ENCODE results near the gene CMSS1.
A peak's percentile ranks its signal among the peaks of the same experiment; 100 is the strongest.

The CMSS1 gene

DNA sequence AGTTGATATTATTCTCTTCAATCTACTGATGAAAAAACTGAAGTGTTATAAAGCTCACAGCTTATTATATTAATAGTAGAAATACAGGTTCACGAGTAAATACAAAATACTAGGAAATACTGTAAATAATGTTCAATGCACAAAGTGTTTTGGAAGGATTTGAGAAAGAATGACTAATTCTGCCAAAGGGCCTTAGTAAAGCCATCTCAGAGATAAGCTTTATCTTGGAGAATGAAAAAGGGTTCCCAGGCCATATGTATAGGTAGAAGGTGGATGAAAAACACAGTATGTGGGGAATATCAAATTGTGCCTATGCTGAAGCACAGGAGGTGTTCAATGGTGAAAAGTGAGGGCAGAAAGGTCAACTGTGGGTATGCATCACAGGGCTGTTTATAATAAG is 123.5 kb downstream of the CMSS1 start:
- no peak for TF ChIP-seq POLR2A (IDR thresholded peaks at IDR 0.05; ENCODE audit: low read depth, low read length)
- FAIRE-seq (no peak), DNase-seq (ENCODE audit: insufficient read length, low spot score) (no peak)

GRCh38 chr3:99943931-99944761 is 126.5 kb downstream of the CMSS1 start:
- FAIRE-seq: no peak
- TF ChIP-seq POLR2A (IDR thresholded peaks at IDR 0.05; ENCODE audit: low read depth, low read length): no peak
- DNase-seq (ENCODE audit: insufficient read length, low spot score): no peak

DNA sequence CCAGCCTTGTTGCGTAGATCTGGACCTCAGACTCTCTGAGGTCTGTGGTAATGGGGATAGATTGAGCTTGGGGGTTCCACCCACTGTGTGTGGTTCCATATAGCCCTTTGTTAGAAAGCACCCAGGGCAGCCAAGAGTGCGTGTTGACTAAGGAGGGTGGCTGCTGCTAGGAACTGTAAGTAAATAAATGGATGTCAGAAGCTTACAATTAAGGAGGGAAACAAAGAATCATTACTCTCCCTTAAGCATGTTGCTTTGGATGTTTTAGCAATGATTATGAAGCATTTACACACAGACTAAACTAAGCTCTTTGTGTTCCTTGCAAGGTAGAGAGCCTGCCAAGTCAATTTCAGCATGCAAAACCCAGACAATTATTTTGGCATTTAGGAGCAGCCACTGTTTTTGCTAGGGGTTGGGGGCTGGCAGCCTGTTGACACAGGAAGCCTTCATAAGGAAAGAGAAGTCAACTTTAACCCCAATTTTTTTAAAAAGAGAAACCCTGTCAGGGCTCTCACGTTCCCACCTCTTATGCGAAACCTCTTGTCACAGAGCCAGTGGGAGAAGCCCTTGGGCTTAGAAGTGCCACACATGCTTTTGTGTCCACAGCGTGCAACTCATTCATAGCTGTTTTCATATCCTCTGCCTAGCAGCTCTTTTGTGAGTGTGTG is 127.8 kb downstream of the CMSS1 start:
- FAIRE-seq (no peak), DNase-seq (ENCODE audit: insufficient read length, low spot score) (no peak)
- TF ChIP-seq POLR2A (IDR thresholded peaks at IDR 0.05; ENCODE audit: low read depth, low read length): no peak

- DNase-seq (ENCODE audit: insufficient read length, low spot score): no peak
- no peak for TF ChIP-seq POLR2A (IDR thresholded peaks at IDR 0.05; ENCODE audit: low read depth, low read length)
- no peak for FAIRE-seq
Observed at GRCh38 chr3:99947356-99947755, 129.7 kb downstream of the CMSS1 start.

- TF ChIP-seq POLR2A (IDR thresholded peaks at IDR 0.05; ENCODE audit: low read depth, low read length): no peak
- peak; percentile 15 for FAIRE-seq
- no peak for DNase-seq (ENCODE audit: insufficient read length, low spot score)
Observed at GRCh38 chr3:99948467-99949089, 130.9 kb downstream of the CMSS1 start.

DNA sequence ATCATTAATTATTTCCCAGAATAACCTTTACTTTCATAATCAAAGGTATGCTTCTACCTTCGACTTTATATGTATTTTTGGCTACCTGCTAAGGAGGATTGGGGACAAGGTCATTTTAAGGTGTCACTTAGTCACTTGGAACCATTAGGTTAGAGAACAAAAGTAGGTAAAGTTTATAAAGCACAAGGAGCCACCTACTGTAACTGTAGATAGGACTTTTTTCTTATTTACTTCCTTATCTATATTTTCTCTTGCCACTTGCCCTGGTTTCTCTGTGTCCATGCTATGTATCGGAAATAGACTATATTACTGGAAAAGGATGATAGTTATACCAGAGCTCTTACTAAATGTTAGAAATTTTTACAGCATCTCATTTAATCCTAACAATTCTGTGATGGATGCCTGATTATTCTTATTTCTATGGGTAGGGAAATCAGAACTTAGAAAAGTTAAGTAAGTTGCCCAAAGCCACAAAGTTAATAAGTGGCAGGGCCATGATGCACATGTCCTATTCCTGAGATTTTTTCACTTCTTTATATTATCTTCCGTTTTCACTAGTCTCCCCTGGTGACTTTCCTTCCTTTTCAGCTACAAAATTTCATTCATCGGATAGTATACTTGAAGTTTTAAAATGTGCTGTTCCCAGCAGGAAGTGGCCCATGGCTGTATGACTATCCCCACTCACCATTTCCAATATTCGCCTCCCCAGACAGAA is 132.5 kb downstream of the CMSS1 start:
- no peak for DNase-seq (ENCODE audit: insufficient read length, low spot score)
- FAIRE-seq: peak; percentile 68
- no peak for TF ChIP-seq POLR2A (IDR thresholded peaks at IDR 0.05; ENCODE audit: low read depth, low read length)

- FAIRE-seq (no peak), DNase-seq (ENCODE audit: insufficient read length, low spot score) (no peak)
- TF ChIP-seq POLR2A (IDR thresholded peaks at IDR 0.05; ENCODE audit: low read depth, low read length): no peak
Observed at GRCh38 chr3:99950921-99951320, 133.3 kb downstream of the CMSS1 start.

GRCh38 chr3:99951701-99952100 is 134.0 kb downstream of the CMSS1 start:
- TF ChIP-seq POLR2A (IDR thresholded peaks at IDR 0.05; ENCODE audit: low read depth, low read length): no peak
- no peak for FAIRE-seq

GRCh38 chr3:99952306-99952705 is 134.6 kb downstream of the CMSS1 start:
- peak; percentile 86 for FAIRE-seq
- DNase-seq (ENCODE audit: insufficient read length, low spot score): peak; percentile 26
- no peak for TF ChIP-seq POLR2A (IDR thresholded peaks at IDR 0.05; ENCODE audit: low read depth, low read length)

More at GRCh38 chr3:99951701-99952100, 134.0 kb downstream of the CMSS1 start:
- DNase-seq (ENCODE audit: insufficient read length, low spot score): no peak

- FAIRE-seq (no peak), DNase-seq (ENCODE audit: insufficient read length, low spot score) (no peak)
- TF ChIP-seq POLR2A (IDR thresholded peaks at IDR 0.05; ENCODE audit: low read depth, low read length): no peak
Observed at GRCh38 chr3:99953596-99953995, 135.9 kb downstream of the CMSS1 start.

DNA sequence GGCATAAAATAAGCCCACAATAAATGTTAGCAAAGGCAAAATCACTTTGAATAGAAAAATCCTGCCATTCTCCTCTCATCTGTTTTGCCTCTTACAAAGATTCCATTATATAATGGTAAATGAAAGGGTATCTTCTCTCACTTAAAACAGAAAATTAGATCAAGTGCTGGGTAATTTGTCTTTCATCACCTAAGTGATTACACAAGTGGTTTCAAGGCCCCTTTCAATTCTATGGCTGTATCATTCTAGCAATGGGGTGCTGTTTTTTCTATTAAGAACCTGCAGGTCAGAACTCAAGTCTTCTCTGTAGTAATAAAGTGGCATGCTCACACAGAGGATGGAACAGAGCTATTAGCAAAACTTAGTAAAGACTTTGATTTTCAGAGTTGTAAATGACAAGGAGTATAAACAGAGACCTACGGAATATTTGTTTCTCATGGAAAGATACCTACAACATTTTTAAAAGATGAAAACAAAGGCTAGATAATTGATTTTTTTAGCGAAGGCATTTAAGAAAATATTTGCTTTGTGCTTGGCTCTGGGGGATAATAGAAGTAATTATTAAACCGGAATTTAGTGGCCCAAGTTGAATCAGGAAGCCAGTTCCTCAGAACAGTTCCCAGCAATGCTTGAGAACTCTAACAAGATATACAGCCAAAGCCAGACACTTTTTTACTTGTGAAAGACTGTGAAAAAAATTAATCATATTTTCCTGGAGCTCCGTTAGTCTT is 137.4 kb downstream of the CMSS1 start:
- TF ChIP-seq POLR2A (IDR thresholded peaks at IDR 0.05; ENCODE audit: low read depth, low read length): no peak
- DNase-seq (ENCODE audit: insufficient read length, low spot score): no peak
- no peak for FAIRE-seq

- no peak for FAIRE-seq
- DNase-seq (ENCODE audit: insufficient read length, low spot score): no peak
- no peak for TF ChIP-seq POLR2A (IDR thresholded peaks at IDR 0.05; ENCODE audit: low read depth, low read length)
Observed at GRCh38 chr3:99955773-99956562, 138.3 kb downstream of the CMSS1 start.
